ENCODE data around the gene CNOT2.

DNA sequence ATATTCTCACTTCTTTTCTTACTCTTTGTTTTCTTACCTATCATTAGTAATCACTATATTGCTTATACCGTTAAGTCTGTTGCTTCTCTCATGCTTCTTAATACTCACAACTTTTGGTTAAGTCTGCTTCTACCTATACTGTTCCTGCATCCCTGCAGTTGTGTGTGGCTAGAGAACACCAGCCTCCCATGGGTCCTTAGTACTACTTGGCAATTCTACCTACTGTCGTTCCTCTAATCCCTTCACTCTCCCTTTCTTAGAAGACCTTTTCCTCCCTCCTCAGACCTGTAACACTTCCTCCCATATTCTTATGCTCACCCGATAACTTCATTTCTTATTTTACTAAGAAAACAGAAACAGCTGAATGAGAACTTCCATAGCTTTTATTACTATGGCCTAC is 29.3 kb downstream of the CNOT2 start:
- TF ChIP-seq, protein P1, sequence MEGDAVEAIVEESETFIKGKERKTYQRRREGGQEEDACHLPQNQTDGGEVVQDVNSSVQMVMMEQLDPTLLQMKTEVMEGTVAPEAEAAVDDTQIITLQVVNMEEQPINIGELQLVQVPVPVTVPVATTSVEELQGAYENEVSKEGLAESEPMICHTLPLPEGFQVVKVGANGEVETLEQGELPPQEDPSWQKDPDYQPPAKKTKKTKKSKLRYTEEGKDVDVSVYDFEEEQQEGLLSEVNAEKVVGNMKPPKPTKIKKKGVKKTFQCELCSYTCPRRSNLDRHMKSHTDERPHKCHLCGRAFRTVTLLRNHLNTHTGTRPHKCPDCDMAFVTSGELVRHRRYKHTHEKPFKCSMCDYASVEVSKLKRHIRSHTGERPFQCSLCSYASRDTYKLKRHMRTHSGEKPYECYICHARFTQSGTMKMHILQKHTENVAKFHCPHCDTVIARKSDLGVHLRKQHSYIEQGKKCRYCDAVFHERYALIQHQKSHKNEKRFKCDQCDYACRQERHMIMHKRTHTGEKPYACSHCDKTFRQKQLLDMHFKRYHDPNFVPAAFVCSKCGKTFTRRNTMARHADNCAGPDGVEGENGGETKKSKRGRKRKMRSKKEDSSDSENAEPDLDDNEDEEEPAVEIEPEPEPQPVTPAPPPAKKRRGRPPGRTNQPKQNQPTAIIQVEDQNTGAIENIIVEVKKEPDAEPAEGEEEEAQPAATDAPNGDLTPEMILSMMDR (conservative IDR thresholded peaks at IDR 0.05; ENCODE audit: low read length) = no peak
- no peak for TF ChIP-seq EZH2phosphoT487 (IDR thresholded peaks at IDR 0.05; ENCODE audit: borderline replicate concordance, low read depth, low read length)

All from OCI-LY7 (cell line).